ENCODE results near the gene LRRC2. TPM values are rescaled to one million over a fixed set of nuclear protein-coding genes. Genes with fewer than 3 reads are reported as not detected.

Gene LRRC2
- total RNA-seq, 1 experiment from 2014 or later, result 2.6 TPM

- Histone ChIP-seq H4K91ac (ENCODE audit: insufficient read length, low read depth, low read length) (no peak within 1 kb of the TSS), H2AFZ (ENCODE audit: low read length) (no peak within 1 kb of the TSS), H3K27me3 (ENCODE audit: insufficient read depth, low read length) (no peaks in the 10 kb centered on the region), H3K56ac (ENCODE audit: insufficient read length, low read depth, low read length) (no peak within 1 kb of the TSS), H3K23ac (ENCODE audit: insufficient read length, low read depth, low read length) (no peak within 1 kb of the TSS), H3K79me2 (ENCODE audit: insufficient read depth, low read length) (no peaks in the 10 kb centered on the region), H2BK15ac (ENCODE audit: low read depth, low read length) (no peak within 1 kb of the TSS), H4K5ac (ENCODE audit: insufficient read length, low read depth, low read length) (no peak within 1 kb of the TSS), H2BK12ac (ENCODE audit: insufficient read length, low read depth, low read length) (no peak within 1 kb of the TSS), H3K4ac (ENCODE audit: low read depth, low read length) (no peak within 1 kb of the TSS), H3K14ac (ENCODE audit: insufficient read depth, low read length) (peak within 1 kb of the TSS; percentile 60; the same call in 1 of the 2 replicates), H3K27ac (ENCODE audit: insufficient read length, low read depth, low read length) (no peak within 1 kb of the TSS), H2BK20ac (ENCODE audit: low read depth, low read length, poor library complexity, severe bottlenecking) (no peak within 1 kb of the TSS), H3K9ac (ENCODE audit: extremely low read depth, insufficient read length, low read length) (no peak within 1 kb of the TSS), H2BK5ac (ENCODE audit: insufficient read length, low read length) (no peak within 1 kb of the TSS), H2BK120ac (ENCODE audit: low read depth, low read length, poor library complexity, severe bottlenecking) (no peak within 1 kb of the TSS), H3T11ph (ENCODE audit: low read length) (no peak within 1 kb of the TSS), H2AK5ac (ENCODE audit: insufficient read length, low read length) (no peak within 1 kb of the TSS), H3K23me2 (ENCODE audit: insufficient read length, low read depth, low read length, poor library complexity, severe bottlenecking) (no peaks in the 10 kb centered on the region), H3K9me3 (ENCODE audit: control insufficient read depth, low read depth, low read length) (no peaks in the 10 kb centered on the region), H3K4me1 (ENCODE audit: insufficient read depth, low read length) (no peaks in the 10 kb centered on the region; the same call in 1 of the 2 replicates), H3K18ac (ENCODE audit: insufficient read length, low read depth, low read length) (peak within 1 kb of the TSS; percentile 41), H4K20me1 (ENCODE audit: control insufficient read depth, insufficient read depth, insufficient read length) (no peaks in the 10 kb centered on the region), H4K8ac (replicated peaks; ENCODE audit: insufficient read length, low read depth, low read length) (no peak within 1 kb of the TSS), H3K79me1 (ENCODE audit: insufficient read depth, low read depth, low read length, poor library complexity, severe bottlenecking) (no peaks in the 10 kb centered on the region), H3K4me2 (ENCODE audit: insufficient read depth, insufficient read length, low read length) (no peak within 1 kb of the TSS)
- no peak for TF ChIP-seq CTCF (conservative IDR thresholded peaks at IDR 0.05)
- Mint-ChIP-seq H3K36me3 (ENCODE audit: insufficient read depth in 1 of 3, low read depth in 3 of 3) (peaks cover 7 to 16% (median 10%) of the 10 kb centered on the region in 3 experiments), H3K9me3 (peaks cover 14 to 15% of the 10 kb centered on the region in 2 experiments), H3K4me1 (peaks cover 16 to 25% of the 10 kb centered on the region in 2 experiments), H3K27ac (peak within 1 kb of the TSS in 1 of 3 experiments; percentile 39; a peak in 1 of 7 replicates), H3K4me3 (no peak within 1 kb of the TSS; a peak in 1 of 5 replicates), H3K27me3 (ENCODE audit: low read depth) (peaks cover 7% of the 10 kb centered on the region; the same call in 1 of the 2 replicates)
- WGBS (ENCODE audit: extremely low coverage, insufficient read length, low lambda C conversion rate), result no CpG with 5 or more reads among the region's 9 CpGs
- DNase-seq, result no peak
Measured at GRCh38 chr3:46497556-46498265, 68.4 kb downstream of the LRRC2 start, which contains the start of gene RTP3. RTP3 (plus strand) TSS chr3:46497976; CDS start chr3:46498063, 87 bp downstream.
